Measurements from ENCODE around the gene TMPRSS6.

- no peak for TF ChIP-seq SRF (IDR thresholded peaks at IDR 0.05; ENCODE audit: low read depth)
- TF ChIP-seq CTCF (IDR thresholded peaks at IDR 0.05 in 2 of 3, conservative IDR thresholded peaks at IDR 0.05 in 1 of 3; ENCODE audit: borderline replicate concordance in 1 of 3, insufficient read depth in 1 of 3, low read depth in 2 of 3, low read length in 2 of 3), result no peak
- TF ChIP-seq TCF7L2 (IDR thresholded peaks at IDR 0.05; ENCODE audit: borderline replicate concordance, extremely low read depth, insufficient read depth, insufficient read length), result no peak
- no peak for TF ChIP-seq MAX (IDR thresholded peaks at IDR 0.05)
- TF ChIP-seq POLR2A (IDR thresholded peaks at IDR 0.05; ENCODE audit: borderline replicate concordance, extremely low read depth, insufficient read depth, insufficient read length), result no peak
These were observed 38.8 kb downstream of the TMPRSS6 start for GRCh38 chr22:37070744-37071143.

All from HCT116 (cell line).